Fibroblast of skin of abdomen (primary cell): ENCODE measurements around the gene GPALPP1.

ENCODE experiments used
- DNase-seq: peaks from one replicate; pipeline ENCODE4 v3.0.0-alpha.2; 2013

The GPALPP1 gene

DNA sequence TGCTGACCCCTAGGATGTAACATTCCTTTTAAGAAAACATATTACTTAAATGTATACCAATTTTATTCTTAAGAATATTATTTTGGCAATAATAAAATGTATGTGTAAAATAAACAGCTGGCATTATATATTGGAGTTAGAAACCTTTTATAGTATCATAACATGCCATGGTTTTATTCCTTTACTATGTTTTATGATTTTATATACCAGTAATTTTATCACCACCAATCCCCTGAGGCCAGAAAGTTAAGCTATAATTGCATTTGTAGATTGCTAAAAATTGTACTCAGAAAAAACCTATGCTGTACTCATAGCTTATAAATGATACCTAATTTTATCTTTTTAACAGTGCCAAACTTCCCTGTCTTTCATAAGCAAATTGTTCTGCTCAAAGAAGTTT, 17.9 kb downstream of the GPALPP1 start:
- DNase-seq, result no peak

DNA sequence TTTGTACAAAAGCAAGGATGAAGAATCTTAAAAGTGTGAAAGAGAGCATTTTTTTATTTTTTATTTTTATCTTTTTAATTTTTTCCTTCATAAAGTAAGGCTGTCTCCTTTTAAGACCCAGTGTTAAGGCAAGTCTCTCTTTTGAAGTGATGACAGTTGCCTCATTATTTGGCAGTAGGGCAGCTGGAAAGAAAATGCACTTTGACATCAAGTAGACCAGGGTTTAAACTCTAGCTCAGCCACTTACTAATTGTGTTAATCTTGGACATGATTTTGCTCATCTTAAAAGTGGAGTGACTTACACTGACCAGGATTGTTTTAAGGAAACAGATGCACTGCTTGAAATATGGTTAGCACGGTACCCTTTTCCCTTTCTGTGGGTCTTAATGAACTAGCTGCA, 18.5 kb downstream of the GPALPP1 start:
- no peak for DNase-seq

DNA sequence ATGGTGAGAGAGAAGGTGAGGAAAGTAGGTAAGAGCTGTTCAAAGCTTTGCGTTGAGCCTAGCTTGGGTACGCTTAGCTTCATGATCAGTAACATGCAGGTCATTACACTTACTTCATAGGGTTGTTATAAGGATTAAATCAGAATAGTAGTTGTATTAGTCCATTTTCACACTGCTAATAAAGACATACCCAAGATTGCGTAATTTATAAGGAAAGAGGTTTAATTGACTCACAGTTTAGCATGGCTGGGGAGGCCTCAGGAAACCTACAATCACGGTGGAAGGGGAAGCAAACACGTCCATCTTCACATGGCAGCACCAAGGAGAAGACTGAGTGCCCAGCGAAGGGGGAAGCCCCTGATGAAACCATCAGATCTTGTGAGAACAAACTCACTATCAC, 21.9 kb downstream of the GPALPP1 start:
- DNase-seq, result no peak

DNA sequence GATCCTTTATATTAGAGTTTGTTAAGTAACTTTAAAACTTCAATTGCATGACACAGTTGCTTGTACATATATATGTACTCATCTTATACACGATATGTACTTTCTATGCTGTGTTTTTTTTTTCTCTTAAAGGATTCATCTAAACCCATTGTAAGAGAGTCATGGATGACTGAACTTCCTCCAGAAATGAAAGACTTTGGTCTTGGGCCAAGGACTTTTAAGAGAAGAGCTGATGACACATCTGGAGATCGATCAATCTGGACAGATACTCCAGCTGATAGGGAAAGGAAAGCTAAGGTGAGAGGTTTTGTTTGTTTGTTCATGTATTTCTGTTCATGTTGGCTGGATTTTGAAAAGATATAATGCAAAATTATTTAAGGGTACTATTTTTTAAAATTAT, 26.0 kb downstream of the GPALPP1 start:
- DNase-seq, result no peak

DNA sequence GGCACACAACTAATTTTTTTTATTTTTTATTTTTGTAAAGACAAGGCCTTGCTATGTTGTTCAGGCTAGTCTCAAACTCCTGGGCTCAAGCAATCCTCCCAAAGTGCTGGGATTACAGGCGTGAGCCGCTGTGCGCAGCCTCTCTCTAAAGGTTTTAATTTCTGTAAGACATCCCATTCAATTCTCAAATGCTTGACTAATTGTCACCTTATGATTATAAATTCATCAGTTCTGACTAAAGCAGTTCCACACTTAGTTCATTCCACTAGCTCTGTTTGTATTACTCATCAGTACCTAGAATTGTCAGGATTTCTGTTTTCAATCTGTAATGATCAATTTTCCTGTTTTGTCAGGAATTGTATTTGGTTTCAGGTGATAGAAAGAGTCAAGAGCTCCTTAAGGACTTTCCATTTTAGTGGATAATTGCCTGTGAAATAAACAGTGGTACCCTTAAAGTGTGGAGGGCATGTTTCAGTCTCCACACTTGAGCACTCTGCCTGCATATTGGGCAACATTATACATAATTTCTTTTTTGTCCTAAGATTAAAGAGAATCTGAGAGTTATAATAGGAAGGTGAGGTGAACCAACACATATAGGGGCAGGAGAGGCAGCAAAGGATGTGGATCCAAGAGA, 27.6 kb downstream of the GPALPP1 start:
- DNase-seq, result no peak

DNA sequence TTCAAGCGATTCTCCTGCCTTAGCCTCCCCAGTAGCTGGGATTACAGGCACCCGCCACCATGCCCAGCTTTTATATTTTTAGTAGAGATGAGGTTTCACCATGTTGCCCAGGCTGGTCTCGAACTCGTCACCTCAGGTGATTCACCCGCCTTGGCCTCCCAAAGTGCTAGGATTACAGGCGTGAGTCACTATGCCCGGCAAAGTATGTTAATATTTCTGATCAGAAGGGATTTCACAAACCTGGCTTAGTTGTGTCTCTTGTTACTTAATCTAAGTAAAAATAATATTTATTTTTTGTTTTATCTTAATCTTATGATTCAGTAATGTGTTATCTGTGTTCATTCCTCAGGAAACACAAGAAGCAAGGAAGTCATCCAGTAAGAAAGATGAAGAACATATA, 30.6 kb downstream of the GPALPP1 start:
- DNase-seq, result peak; percentile 6

DNA sequence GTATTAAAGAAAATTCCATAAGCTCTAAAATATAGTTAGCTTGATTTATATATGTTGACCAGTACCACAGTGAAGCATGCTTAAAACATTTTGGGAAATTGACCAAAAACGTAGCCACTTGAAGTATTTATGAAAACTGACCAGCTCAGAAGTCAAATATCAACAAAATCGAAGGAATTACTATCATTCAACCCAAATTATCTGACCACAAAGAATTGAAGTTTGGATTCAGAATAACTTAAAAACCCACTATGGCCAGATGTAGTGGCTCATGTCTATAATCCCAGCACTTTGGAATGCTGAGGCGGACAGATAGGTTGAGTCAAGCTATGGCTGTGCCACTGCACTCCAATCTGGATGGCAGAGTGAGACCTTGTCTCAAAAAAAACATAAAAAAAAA, 31.9 kb downstream of the GPALPP1 start:
- peak; percentile 19 for DNase-seq

DNA sequence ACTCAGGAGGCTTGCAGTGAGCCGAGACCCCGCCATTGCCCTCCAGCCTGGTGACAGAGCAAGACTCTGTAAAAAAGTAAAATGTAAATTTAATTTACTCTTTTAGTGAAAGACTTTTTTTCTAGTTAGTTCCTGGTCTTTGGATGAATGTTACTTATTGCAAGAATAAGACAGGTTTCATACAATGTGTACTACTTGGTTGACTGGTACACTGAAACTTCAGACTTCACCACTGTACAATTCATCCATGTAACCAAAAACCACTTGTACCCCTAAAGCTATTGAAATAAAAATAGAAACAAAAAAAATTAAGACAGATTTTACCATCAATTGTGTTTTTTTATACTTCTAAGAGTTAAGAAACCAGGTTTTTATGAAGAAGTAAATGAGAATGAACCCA, 35.5 kb downstream of the GPALPP1 start:
- no peak for DNase-seq

DNA sequence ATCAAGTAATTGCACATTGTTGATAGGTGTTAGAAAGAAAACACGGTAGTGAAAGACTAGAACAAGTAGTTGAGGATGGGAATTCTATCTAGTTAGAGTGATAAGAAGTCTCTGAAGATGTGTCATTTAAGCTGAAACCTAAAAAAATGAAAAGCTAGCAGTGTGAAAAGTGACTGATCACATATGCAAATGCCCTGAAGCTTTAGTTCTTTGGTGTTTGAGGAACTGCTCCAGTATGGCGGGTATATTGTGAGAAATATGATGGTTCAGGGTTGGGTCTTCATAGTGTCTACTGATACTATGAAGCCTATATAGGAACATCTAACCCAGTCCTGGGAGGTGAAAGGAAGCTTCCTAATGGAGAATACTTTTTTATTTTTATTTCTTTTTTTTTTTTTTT, 45.0 kb downstream of the GPALPP1 start:
- DNase-seq, result no peak

DNA sequence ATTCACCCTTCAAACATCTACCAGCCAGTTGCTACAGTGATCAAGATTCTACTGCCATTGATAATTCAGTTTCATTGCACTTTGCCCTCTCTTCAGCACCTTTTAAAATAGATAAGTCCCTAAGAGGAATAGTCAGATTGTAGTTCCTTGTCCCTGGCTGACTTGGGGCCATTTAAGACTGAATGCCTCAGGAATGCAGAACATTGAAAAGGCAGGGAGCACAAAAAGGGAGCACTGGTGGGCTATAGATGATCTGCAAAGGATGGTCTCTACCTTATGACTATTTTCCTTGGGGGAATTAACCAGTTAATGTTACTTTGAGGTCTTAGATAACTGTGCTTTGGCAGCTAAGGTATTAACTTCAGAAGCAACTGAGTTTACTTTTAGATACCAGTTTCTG, 46.9 kb downstream of the GPALPP1 start:
- no peak for DNase-seq

DNA sequence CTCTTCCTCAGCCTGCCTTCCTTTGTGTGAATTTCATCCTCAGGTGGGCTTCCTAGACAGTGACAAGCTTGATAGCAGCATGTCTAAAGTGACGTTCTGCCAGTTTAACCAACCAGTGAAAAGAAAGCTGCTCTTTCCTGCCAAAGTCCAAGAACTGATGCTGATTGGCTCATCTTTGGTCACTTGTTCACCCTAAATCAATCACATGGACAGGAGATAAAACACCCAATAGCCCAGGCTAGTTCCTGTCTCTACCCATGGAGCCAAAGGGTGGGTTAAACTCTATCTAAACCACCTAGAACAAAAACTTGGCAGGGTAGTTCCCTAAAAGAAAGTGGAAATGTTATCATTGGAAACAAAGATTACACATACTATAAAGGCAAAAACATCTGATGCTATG, 50.8 kb downstream of the GPALPP1 start:
- DNase-seq, result no peak

DNA sequence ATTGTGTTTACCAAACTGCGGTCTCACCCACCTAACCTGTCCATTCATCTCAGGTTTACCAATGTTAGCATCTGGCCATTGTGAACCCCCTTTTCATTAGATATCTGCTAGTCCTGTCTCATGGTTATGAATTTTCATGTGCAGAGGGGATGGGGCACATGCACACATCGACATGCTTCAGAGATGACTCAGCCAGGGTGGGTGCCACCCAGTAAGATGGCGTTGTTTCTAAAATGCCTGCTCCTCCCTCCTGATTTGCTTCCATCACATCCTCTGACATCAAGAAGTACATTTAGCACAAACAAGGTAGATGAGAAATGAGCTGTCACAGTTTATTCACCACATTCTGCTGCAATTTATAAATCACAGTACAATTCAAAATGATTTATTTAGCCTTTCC, 51.3 kb downstream of the GPALPP1 start:
- no peak for DNase-seq

DNA sequence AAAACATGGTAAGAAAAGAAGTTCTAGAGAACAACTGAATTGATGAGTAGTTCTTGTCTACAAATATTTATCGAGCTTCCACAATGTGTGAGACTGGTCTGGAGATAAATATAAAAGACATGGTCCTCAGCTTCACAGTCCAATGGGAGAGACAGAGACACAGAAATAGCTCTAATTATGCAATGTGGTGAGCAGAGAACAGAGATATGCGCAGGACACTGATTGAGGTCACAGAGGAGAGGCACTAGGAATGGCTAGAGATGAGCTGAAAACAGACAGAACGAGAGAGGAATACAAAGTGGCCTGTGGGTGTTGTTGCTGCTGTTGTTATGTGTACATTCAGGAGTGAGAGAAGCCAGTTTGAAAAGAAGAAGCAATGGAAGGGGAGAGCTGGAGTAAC, 53.2 kb downstream of the GPALPP1 start:
- no peak for DNase-seq

DNA sequence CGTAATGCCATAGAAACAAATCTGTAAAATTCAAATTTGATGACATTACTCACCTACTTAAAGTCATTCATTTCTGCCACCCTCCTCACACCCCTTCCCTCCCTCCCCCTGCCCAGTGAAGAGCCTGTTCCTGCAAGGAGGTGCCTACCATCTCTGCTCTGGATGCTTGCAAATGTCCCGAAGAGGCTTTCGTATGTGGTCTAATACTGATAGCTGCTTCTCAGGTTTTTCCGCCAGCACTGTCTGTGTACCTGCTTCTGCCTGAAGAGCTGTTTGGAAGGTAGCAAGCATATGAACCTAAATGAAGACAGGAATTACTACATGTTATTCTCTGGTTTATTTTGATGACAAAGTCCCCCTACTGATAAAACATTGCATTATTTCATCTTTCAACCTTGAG, 57.1 kb downstream of the GPALPP1 start:
- no peak for DNase-seq

DNA sequence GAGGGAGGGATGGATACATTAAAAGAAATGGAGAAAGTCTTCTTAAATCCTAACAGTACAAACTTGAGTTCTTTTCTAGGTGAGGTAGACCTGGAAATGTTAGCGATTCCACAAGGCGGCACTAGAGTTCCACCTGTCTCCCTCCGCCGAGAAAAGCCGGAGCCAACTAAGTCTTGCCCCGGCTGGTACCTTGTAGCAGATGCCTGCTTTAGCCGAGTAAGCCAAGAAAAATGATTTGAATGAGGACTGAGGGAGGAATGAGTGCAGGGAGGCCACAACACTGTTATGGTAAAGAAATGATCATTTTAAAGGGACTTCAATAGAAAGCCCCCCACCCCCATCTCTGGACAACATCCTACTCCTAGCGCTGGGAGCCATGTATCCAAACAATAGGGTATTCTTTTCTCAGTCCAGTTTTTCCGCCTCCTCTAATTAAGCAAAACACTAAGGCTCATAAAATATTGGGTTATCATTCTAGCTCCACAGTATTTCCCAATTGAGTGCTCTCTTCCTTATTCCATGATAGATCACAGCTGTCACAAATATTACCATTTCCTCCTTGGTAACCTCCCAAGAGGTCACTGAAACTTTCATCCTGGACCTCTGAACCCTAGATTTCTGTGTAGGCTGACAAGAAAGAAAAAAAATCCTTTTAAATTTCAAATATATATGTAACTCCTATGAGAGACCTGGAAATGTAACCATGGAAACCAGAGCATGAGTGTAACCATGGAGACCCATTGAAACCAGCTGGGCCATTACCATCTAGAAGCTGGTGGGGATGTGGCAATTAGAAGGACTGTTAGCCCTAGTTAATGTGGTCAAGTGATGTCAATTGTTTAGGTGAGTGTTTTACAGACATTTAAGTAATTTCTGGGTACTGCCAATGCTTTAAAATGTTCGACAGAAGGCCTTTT, 58.3 kb downstream of the GPALPP1 start:
- peak; percentile 84 for DNase-seq

DNA sequence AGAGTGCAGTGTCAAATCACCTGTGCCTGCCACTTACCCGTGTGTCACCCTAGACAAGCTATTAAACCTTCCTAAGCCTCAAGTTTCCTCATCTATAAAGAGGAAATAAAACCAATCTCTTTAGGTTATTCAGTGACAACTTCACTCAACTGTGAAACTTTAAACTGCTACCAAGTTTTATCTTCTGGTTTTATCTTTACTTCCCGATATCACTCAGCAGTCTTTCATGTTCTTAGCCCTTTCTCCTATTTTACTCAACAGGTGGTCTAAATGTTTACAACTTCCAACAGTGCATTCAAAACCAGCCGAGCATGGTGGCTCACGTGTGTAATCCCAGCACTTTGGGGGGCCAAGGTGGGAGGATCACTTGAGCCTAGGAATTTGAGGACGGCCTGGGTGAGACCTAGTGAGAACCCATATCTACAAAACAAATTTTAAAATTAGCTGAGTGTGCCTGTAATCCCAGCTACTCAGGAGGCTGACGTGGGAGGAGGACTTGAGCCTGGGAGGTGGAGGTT, 59.6 kb downstream of the GPALPP1 start:
- DNase-seq, result no peak

DNA sequence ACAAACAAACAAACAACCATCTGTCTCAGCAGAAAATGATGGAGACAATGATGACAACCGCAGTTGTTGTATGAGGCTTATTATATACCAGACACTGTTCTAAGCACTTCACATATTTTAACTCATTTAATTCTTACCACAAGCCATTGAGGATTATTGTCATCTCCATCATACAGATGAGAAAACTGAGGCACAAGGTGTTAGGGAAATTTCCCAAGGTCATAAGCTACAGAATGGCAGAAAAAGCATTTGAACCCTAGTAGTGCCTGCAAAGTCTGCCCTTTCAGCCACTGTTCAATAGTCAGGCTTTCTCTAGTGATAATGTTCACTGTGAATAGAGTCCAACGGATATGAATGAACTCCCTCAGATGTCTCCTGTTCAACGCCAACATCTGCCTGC, 60.1 kb downstream of the GPALPP1 start:
- no peak for DNase-seq

DNA sequence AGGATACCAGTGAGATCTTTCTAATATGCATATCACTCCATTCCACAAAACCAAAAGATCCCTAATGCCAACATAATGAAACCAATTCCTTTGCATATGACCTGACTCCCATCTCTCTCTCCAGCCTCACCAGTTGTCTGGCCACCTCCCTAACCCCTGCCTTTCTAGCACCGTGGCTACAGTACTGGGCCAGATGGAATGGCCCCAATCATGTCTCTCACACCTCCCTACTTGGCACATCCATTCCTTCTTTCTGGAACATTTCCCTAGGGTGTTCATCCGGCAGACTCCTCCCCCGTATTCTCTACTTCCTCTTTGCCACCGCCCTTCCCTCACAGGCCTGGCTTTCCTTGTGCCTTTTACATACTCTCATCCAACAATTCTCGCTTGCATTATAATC, 62.0 kb downstream of the GPALPP1 start:
- DNase-seq, result no peak

DNA sequence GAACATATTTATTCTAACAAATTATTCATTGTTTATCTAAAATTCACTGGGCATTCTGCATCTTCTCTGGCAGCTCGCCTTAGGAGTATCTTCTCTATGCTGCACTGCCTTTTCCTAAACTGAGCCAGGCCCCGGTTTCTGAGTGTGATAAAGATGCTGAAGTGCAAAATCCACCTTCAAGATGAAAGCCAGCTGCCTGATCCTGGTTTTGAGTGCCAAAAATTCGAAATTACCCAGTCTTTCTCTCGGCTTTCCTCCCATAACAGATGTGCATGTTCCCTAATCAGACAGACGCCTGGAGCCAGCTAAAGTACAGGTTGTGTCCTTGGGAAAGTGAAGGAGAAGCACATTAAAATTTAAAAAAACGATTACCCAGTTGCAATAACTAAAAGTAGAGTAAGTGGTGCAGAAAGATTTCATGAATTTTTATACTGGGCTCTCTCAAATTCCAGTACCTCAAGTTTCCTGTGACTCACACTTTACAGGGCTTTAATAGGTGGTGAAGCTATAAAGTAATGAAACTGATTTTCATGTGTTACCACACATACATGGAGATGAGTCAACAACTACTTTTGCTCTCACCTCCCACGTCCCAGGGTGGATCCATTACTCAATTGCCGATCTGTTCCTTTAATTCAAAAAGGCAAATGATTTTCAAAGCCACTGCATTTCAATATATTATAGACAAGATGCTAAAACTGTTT, 66.0 kb downstream of the GPALPP1 start:
- peak; percentile 95 for DNase-seq

DNA sequence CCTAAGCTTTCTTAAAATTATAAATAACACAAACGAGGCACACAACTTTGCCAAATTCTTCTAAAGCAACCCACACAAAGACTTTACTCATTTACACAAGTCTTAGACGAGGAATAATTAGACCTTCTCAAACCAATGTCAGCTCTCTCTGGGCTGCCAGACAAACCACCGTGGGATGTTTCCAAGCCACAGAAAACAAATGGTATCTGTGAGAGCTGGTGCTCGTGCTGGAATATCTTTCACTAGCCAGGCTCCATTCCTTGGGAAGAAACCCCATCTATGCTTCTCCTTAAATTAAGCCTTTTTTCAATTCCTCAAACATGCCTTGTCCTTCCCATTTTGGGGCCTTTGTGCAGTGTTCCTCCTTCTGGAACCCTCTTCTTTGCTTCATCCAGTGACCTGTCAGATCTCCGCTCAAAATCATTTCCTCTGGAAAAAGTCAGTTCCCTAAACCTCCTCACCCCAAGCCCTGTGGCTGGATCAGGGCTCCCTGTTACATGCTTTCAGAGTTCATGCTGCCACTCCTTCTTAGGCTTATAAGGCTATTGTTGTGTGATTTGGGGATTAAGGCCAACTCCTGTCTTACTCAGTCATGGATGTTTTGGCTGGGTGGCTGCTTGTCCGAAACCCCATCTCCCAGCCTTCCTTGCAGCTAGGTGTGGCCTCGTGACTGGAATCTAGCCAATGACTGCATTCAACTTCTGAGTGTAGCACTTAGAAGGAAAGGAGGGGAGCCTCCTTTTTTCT, 66.7 kb downstream of the GPALPP1 start:
- peak; percentile 84 for DNase-seq

DNA sequence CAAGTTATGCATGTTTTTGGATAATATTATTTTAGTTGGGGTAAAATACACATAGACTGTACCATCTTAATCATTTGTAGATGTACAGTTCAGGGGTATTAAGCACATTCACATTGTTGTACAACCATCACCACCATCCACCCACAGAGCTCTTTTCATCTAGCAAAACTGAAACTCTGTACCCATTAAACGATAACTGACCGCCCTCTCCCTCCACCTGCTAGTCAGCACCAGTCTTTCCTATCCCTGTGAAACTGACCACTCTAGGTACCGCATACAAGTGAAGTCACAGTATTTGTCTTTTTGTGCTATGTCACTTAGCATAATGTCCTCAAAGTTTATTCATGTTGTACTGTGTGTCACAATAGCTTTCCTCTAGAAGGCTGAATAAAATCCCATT, 70.7 kb downstream of the GPALPP1 start:
- DNase-seq, result no peak

DNA sequence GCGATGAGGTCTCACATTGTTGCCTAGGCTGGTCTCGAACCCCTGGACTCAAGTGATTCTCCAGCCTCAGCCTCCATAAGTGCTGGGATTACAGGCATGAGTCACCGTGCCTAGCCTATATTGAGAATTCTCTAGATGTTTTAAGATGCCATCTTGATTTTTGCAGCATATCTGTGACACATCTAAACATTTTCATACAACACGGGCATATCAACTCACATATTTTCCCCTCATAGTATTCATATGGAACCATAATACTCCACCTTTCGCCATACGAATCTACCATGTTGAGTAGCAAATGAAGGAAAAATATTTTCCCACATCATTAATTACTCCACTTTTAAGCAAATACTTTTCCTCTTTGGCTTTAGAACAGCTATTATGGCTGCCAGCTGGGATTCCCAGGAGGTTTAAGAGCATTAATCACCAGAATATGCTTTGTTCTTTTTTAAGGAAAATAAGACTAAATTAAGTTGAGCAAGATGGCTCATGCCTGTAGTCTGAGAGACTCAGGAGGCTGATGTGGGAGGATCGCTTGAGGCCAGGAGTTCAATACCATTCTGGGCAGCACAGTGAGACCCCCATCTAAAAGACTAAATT, 74.0 kb downstream of the GPALPP1 start:
- DNase-seq, result peak; percentile 88
